Spinal cord (tissue), 10 donors: Measurements from ENCODE around the gene INHBC. TPM values are rescaled to one million over a fixed set of nuclear protein-coding genes. Genes with fewer than 3 reads are reported as not detected.

Source experiments
- DNase-seq, 6 donors: peaks; one replicate each; pipeline versions ENCODE4 v3.0.0 to v3.0.0-alpha.2; 2013 to 2015; ENCODE audit warnings: low spot score in 6 of 6, low read depth in 4 of 6
- H3K27ac ChIP-seq: one replicate; pipeline ENCODE4 v1.5.1; 2013; ENCODE audit warnings: low read depth, low read length, control low read depth
- H3K27me3 ChIP-seq: one replicate; pipeline ENCODE4 v1.6.1; 2013; ENCODE audit warnings: low read length; ENCODE audit not compliant: control insufficient read depth, insufficient read depth
- H3K36me3 ChIP-seq: one replicate; pipeline ENCODE4 v1.6.1; 2013; ENCODE audit warnings: low read length; ENCODE audit not compliant: control insufficient read depth, insufficient read depth
- H3K4me1 ChIP-seq: one replicate; pipeline ENCODE4 v1.6.1; 2013; ENCODE audit warnings: low read length; ENCODE audit not compliant: control insufficient read depth, insufficient read depth
- H3K4me3 ChIP-seq: one replicate; pipeline ENCODE4 v1.5.1; 2013; ENCODE audit warnings: low read depth, low read length, control low read depth
- H3K9me3 ChIP-seq: one replicate; pipeline ENCODE4 v1.6.1; 2013; ENCODE audit warnings: low read length; ENCODE audit not compliant: control insufficient read depth, insufficient read depth
- WGBS: methylation state at CpG from one replicate; pipeline ENCODE4 v1.1.5; 2013; ENCODE audit warnings: missing lambda C conversion rate; ENCODE audit not compliant: insufficient coverage; 5-methylcytosine and 5-hydroxymethylcytosine counted together
- polyA plus RNA-seq, 2 donors: library from polyadenylated mRNA; unstranded; fragments of 120-200 nt; gene quantifications; one replicate each; pipeline ENCODE4 v1.2.1, GENCODE V29; 2013; ENCODE audit not compliant: insufficient read length in 2 of 2
- total RNA-seq, 2 donors: library from RNA; depleted of rRNA in 1 of 2; stranded (reverse); fragments of 120-200 nt in 1 of 2; fragments of >200 nt in 1 of 2; gene quantifications; one replicate each; pipeline versions ENCODE4 v1.2.3 to v1.2.4, GENCODE V29; 2013 to 2014
- donor health status: healthy.

INHBC gene
- total and polyA plus RNA-seq, 4 donors, result 0.13 to 0.15 TPM; not detected in 2

DNA sequence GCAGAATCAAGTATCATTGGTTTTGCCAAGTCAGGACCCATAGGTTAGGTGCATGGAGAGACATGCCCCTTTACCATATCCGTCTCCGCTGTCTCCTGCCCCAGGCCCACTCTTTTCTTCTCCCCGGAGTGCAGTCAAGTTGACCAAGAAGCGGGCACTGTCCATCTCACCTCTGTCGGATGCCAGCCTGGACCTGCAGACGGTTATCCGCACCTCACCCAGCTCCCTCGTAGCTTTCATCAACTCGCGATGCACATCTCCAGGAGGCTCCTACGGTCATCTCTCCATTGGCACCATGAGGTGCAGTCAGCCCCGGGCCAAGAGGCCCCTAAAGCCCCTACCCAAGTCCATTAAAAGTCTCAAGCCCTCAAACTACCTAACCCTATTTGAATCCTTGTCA, 30.0 kb downstream of the INHBC start:
- no peak for DNase-seq
- peaks cover 7% of the 10 kb centered on the region for H3K36me3 ChIP-seq
- H3K27me3 ChIP-seq, result peaks cover 24% of the 10 kb centered on the region
- H3K4me1 ChIP-seq, result peaks cover 25% of the 10 kb centered on the region
- H3K27ac ChIP-seq, result no peak overlapping the region
- H3K4me3 ChIP-seq, result no peak overlapping the region
- H3K9me3 ChIP-seq, result no peaks in the 10 kb centered on the region
- WGBS, result 95% methylated on average over 12 of the region's 12 CpGs

DNA sequence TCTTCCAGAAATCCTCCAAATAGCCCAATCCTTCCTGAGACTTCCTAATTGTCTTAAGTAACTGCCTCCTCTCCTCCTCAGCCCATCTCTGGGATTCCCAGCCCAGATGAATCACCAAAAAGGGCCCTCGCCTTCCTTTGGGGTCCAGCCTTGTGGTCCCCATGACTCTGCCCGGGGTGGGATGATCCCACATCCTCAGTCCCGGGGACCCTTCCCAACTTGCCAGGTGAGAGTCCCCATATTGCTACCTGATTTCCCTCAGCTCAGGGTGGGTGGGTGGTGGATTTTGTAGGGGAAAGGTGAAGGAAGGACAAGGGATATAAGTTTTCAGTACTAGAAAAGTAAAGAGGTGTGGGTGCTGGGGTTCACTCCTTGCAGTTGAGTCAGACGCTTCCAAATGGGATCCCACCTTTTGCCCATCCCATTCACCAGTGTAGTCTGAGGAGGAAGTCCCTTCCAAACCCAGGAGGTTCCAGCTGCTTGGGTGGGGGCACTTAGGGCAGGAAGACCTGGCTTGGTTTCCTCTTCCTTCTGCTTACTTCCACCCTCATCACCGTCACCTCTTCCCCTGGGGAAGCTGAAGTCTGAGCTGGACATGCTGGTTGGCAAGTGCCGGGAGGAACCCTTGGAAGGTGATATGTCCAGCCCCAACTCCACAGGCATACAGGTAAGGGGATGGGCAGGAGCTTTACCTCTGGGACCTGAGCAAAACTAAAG, 30.6 kb downstream of the INHBC start:
- peaks cover 25% of the 10 kb centered on the region for H3K4me1 ChIP-seq
- H3K4me3 ChIP-seq, result no peak overlapping the region
- DNase-seq, result no peak
- H3K9me3 ChIP-seq, result no peaks in the 10 kb centered on the region
- H3K36me3 ChIP-seq, result peaks cover 8% of the 10 kb centered on the region
- H3K27ac ChIP-seq, result no peak overlapping the region
- H3K27me3 ChIP-seq, result peaks cover 24% of the 10 kb centered on the region
- 100% methylated on average over 2 of the region's 6 CpGs for WGBS

- H3K27me3 ChIP-seq, result peaks cover 18% of the 10 kb centered on the region
- peaks cover 14% of the 10 kb centered on the region for H3K36me3 ChIP-seq
- 82% methylated on average over 11 of the region's 14 CpGs for WGBS
- no peak overlapping the region for H3K4me3 ChIP-seq
- no peak overlapping the region for H3K27ac ChIP-seq
- no peaks in the 10 kb centered on the region for H3K9me3 ChIP-seq
- DNase-seq, result no peak
- H3K4me1 ChIP-seq, result peaks cover 19% of the 10 kb centered on the region
These were observed 31.3 kb downstream of the INHBC start for GRCh38 chr12:57465747-57466505.

DNA sequence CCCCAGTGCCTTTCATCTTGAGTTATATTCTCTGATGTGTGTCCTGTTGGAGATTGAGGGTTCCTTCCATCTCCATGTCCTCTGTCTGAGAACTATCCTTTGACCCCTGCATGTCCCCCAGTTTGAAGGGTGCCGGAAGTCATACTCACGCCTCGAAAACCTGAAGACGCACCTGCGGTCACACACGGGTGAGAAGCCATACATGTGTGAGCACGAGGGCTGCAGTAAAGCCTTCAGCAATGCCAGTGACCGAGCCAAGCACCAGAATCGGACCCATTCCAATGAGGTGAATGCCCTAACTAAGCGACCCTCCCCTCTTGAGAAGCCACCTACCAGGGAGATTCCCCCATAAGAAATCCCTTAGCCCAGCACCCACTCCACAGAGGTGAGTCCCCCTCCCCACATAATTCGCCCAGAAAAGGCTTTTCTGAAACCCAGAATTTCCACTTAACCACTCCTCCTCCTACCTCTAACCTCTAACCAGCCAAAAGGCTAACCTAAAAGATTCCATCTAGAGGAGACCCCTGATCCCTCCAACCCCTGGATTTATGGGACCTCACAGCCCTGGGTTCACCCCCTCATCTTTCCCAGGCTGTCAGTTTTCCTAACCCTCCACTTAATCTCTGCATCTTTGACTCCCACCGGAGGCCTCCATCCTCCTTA, 32.8 kb downstream of the INHBC start:
- peaks cover 10% of the 10 kb centered on the region for H3K27me3 ChIP-seq
- H3K4me1 ChIP-seq, result peaks cover 6% of the 10 kb centered on the region
- WGBS, result 92% methylated on average over 12 of the region's 12 CpGs
- no peak overlapping the region for H3K4me3 ChIP-seq
- H3K36me3 ChIP-seq, result peaks cover 14% of the 10 kb centered on the region
- H3K27ac ChIP-seq, result no peak overlapping the region
- H3K9me3 ChIP-seq, result no peaks in the 10 kb centered on the region
- DNase-seq, result no peak

GRCh38 chr12:57467915-57468314, 33.3 kb downstream of the INHBC start:
- peaks cover 11% of the 10 kb centered on the region for H3K27me3 ChIP-seq
- WGBS, result 91% methylated on average over 10 of the region's 11 CpGs

DNA sequence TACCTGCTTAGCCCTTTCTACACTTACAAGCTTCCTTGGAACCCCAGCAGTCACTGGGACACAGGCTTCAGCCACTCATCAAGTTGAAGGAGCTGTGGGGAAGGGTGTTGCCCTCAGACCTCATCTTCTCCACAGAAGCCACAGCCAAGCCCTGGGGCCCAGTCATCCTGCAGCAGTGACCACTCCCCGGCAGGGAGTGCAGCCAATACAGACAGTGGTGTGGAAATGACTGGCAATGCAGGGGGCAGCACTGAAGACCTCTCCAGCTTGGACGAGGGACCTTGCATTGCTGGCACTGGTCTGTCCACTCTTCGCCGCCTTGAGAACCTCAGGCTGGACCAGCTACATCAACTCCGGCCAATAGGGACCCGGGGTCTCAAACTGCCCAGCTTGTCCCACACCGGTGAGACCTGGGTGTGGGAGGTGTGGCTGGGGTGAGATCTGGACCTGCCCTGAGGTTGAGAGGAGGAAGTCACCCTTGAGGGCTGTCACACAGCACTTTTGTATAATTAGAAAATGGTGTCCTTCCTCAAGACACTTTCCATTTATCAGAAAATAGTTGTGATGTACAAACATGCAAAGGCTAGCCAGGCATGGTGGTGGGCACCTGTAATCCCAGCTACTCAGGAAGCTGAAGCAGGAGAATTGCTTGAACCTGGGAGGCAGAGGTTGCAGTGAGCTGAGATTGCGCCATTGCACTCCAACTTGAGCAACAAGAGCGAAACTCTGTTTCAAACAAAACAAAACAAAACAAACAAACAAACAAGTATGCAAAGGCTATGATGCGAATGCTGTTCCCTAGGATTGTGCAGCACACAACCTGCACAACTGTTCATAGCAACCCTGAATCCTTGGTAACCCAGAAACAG, 34.9 kb downstream of the INHBC start:
- Histone ChIP-seq H3K4me1 (no peaks in the 10 kb centered on the region), H3K27me3 (peaks cover 22% of the 10 kb centered on the region), H3K4me3 (no peak overlapping the region), H3K9me3 (no peaks in the 10 kb centered on the region), H3K27ac (no peak overlapping the region), H3K36me3 (peaks cover 7% of the 10 kb centered on the region)
- 85% methylated on average over 6 of the region's 10 CpGs for WGBS
- no peak for DNase-seq

More at GRCh38 chr12:57467915-57468314, 33.3 kb downstream of the INHBC start:
- DNase-seq, result no peak
- peaks cover 14% of the 10 kb centered on the region for H3K36me3 ChIP-seq
- no peak overlapping the region for H3K27ac ChIP-seq
- H3K4me1 ChIP-seq, result no peaks in the 10 kb centered on the region
- H3K4me3 ChIP-seq, result no peak overlapping the region
- H3K9me3 ChIP-seq, result no peaks in the 10 kb centered on the region

DNA sequence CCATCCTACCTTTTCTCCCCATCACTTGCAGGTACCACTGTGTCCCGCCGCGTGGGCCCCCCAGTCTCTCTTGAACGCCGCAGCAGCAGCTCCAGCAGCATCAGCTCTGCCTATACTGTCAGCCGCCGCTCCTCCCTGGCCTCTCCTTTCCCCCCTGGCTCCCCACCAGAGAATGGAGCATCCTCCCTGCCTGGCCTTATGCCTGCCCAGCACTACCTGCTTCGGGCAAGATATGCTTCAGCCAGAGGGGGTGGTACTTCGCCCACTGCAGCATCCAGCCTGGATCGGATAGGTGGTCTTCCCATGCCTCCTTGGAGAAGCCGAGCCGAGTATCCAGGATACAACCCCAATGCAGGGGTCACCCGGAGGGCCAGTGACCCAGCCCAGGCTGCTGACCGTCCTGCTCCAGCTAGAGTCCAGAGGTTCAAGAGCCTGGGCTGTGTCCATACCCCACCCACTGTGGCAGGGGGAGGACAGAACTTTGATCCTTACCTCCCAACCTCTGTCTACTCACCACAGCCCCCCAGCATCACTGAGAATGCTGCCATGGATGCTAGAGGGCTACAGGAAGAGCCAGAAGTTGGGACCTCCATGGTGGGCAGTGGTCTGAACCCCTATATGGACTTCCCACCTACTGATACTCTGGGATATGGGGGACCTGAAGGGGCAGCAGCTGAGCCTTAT, 35.8 kb downstream of the INHBC start:
- H3K9me3 ChIP-seq, result no peaks in the 10 kb centered on the region
- no peak overlapping the region for H3K4me3 ChIP-seq
- H3K27ac ChIP-seq, result no peak overlapping the region
- H3K4me1 ChIP-seq, result peaks cover 8% of the 10 kb centered on the region
- 93% methylated on average over 12 of the region's 14 CpGs for WGBS
- H3K36me3 ChIP-seq, result peaks cover 7% of the 10 kb centered on the region
- no peak for DNase-seq
- peaks cover 31% of the 10 kb centered on the region for H3K27me3 ChIP-seq

DNA sequence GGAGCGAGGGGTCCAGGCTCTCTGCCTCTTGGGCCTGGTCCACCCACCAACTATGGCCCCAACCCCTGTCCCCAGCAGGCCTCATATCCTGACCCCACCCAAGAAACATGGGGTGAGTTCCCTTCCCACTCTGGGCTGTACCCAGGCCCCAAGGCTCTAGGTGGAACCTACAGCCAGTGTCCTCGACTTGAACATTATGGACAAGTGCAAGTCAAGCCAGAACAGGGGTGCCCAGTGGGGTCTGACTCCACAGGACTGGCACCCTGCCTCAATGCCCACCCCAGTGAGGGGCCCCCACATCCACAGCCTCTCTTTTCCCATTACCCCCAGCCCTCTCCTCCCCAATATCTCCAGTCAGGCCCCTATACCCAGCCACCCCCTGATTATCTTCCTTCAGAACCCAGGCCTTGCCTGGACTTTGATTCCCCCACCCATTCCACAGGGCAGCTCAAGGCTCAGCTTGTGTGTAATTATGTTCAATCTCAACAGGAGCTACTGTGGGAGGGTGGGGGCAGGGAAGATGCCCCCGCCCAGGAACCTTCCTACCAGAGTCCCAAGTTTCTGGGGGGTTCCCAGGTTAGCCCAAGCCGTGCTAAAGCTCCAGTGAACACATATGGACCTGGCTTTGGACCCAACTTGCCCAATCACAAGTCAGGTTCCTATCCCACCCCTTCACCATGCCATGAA, 36.5 kb downstream of the INHBC start:
- Histone ChIP-seq H3K36me3 (peaks cover 7% of the 10 kb centered on the region), H3K27me3 (peaks cover 38% of the 10 kb centered on the region), H3K9me3 (no peaks in the 10 kb centered on the region), H3K4me3 (no peak overlapping the region), H3K4me1 (peaks cover 15% of the 10 kb centered on the region), H3K27ac (no peak overlapping the region)
- DNase-seq, result no peak
- 90% methylated on average over 2 of the region's 4 CpGs for WGBS
